CD4-positive, alpha-beta T cell treated with Interleukin-15 for 1 hour (primary cell): Measurements from ENCODE around the gene CCNH.

Experiments
- DNase-seq: peaks from one replicate; pipeline ENCODE4 v3.0.0-alpha.2; 2020

Gene CCNH

DNA sequence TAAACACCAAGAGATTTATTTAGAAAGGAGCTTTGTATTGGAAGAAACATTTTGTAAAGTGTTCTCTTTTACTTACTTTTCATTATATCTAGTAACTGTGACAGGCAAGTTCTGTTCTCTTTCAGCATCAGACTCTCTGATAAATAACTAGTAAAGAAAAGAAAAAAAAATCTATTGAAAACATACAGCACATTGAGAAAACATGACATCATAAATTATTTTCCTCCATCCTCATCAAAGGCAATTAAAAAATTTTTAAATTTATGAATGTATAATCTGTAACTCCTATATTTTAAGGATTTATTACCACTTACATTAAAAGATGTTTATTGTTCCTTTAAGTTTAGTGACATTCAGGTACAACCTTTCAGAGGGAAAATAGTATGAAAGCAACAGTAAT is 11.1 kb downstream of the CCNH start:
- DNase-seq = no peak

- no peak for DNase-seq
Measured at GRCh38 chr5:87400305-87400899, 12.3 kb downstream of the CCNH start.

- DNase-seq = no peak
Measured at GRCh38 chr5:87399720-87400119, 13.0 kb downstream of the CCNH start.

DNA sequence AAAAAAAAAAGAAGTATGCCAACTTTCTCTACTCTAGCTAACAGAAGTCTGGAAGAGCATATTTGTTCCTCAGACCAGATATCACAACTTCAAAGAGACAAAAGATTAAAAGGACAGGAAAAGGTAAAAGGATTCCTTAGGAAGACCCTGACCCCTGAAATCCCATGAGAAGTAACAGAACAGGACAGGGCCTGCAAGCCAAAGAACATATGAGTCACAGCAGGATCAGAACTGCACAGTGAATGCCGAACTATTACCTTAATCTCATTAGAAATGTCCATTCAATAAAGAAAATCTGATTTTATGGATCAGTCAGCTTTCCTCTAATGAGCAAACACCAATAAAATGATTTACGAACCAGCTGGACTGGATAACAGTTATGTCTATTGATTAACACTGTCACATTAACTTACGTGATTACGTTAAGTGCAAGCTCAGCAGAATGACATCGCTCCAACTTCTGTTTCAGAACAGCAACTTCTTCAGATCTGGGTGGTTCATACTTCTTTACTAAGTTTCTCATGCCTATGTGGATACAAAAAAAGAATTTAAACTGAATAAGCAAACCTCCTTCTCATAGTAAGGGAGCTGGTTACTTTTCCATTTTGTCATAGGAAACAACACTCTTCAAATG is 13.6 kb downstream of the CCNH start:
- DNase-seq = no peak

DNA sequence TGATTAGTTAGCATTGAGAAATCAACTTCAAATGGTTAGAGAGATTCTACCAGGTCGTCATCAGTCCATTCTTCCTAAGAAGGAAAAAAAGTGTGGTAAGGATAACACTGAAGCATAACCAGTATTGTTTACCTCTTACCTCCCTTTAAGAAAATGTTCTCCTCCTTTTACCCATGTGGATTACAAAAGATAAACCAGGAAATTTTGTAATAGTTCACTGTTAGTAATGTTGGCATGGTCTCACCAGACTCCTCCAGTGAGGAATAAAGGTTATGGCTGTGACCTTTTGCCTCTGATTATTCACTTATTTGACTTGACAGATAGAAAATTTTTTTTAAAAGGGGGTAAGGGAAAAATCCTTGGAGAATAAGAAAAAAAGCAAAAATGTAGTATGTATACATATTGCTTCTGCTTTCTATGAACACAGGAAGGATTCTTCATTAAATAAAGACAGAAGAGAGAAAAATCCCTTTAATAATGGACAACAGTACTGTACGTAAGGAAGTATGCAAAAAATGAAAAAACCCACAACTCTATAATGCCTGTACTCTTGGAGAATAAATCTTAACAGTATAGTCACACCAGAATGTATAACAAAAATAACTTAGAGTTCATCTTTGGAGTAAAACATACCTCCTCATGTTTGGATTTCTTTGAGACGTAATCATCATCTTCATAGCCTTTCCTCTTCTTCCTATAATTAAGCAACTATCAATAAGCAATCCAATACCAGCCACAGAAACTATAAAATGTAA is 18.1 kb downstream of the CCNH start:
- DNase-seq = no peak

GRCh38 chr5:87393331-87393730 is 19.4 kb downstream of the CCNH start:
- DNase-seq = no peak

- DNase-seq = no peak
Measured at GRCh38 chr5:87392801-87393200, 19.9 kb downstream of the CCNH start.

GRCh38 chr5:87392170-87392569 is 20.6 kb downstream of the CCNH start:
- no peak for DNase-seq

DNA sequence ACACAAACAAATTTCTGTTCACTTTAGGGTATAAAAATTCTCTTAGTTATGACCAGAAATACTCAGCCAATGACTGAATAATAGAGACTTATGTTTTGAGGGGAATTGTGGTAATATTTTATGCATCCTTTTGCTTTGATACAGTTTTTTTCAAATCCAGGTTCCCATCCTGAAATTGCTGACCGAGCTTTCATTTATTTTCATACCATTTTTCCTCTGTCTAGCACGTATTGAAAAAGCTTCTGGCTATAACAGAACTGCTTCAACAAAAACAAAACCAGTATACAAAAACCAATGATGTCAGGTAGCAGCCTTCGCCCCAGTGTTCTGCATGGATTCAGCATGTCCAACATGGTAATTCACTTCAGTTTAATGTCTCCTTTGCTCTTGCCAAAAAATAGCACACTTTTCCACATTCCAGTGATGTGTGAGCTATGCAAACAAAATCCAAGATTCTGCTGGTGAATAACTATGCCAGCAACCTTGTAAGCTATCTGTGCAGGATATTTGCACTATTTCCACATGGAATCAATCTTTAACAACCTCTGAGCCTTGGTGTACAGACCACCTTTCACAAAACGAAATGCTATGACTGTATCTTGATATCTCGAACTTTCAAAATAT is 22.0 kb downstream of the CCNH start:
- no peak for DNase-seq

GRCh38 chr5:87390075-87390474 is 22.7 kb downstream of the CCNH start:
- no peak for DNase-seq

DNA sequence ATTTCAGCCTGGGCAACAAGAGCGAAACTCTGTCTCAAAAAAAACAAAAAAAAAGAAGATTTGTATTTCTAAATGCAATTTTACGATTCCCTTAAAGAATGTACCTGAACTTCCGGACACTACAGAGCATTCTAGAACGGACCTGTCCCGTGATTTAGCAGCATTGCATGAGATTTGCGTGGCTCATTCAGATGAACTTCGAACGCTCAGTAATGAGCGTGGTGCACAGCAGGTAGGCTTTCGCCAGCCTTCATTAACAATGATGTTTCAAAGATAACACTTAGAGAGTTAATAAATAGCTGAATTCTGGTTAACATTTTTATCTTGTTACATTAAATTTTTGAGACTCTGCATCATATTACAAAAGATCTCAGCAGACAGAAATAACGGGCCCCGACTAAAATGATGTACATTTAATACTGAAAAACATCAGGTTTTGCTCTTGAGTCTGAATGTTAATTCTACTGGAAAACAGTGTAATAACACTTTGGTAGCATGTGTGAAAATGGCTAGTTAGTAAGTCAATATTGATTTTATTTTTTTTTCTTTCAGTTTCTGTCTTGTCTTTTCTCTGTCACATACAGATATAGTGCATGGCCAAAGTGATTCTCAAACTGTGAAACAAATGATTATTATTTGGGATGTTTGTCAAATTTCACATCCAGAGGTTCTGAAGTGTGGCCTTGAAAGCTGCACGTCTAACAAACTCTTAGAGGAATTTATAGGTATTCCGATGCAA is 23.3 kb downstream of the CCNH start:
- DNase-seq = no peak

DNA sequence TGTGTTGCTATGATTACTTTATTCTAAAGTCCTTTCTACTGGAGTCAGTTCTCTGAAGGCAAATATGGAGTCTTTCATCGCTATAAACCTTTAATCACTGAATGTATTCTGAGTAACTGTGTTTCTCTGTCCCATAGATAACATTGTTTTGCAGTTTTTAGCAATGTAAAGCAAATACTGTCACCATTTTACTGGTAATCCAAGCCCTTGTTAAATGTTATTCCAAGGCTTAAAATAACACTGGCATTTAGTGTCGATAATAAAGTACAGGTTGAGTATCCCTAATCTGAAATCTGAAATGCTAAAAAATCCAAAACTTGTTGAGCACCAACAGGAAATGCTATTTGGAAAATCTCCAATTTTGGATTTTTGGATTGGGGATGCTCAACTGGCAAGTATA is 24.6 kb downstream of the CCNH start:
- no peak for DNase-seq

DNA sequence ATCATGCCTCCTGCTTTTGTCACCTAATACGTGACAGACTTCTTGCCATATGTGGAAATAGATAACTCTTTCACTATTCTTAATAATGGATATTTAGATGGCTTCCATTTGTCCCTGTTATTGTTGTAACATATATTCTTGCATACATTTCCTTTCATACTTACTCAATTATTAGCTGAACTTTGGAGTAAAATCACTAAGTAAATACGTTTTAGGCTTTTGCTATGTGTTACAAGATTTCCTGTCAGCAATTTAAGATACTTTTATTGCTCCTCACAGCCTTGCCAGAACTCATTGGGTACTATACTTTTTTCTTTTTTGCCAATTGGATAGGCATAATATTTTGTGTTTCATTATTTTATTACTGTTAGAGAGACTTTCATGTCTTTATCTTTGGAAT is 26.9 kb downstream of the CCNH start:
- no peak for DNase-seq

DNA sequence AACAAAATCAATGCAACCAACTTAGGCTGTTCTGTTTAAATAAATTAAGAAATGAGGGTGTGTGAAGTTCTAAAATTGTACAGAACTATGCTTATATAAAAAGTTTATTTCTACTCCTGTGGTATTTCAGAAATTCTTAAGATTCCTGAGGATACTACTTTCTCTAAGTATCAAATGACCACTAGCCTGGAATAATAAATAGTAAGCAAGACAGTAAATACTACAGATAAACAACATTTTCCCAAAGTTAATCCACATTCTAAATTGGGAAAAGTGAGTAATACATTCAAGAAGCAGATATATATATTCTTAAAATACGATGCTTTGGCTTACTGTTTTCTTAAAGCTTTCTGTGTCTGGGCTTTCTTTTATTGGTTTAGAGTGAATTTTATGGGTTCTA is 29.5 kb downstream of the CCNH start:
- DNase-seq = no peak

DNA sequence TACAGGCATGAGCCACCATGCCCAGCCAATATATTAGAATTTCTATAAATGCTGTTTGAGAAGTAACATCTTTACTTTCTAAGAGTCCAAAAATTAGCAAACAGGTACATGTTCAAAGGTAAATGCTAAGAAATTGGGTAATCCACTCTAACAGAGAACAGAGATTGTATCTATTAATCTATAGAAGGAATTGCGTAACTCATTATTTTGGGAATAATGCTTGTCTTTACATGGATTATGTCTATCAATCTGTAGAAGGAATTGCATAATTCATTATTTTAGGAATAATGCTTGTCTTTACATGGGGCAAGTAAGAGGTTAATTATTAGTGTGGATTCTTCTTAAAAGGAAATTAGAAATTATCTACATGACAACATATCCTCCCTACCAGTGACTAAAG is 30.5 kb downstream of the CCNH start:
- no peak for DNase-seq

- DNase-seq = no peak
Measured at GRCh38 chr5:87372705-87373104, 40.0 kb downstream of the CCNH start.

DNA sequence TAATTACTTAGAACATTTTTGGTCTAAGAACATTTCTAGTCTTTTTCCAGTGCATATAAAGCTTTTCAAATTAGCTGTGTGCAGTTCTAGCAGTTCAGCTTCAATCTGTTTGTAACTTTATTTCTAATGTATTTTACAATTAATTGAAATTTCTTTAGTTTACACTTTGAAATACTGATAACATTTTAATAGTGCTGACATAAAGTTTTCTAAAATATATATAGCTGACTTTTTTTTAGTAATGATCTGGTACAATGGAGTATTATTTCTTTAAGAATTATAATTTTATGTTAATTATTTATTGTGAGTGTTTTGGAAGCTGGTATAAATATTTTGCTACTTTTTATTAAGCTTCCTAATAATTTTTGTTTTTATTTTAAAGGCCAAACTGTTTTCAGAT is 43.3 kb downstream of the CCNH start:
- no peak for DNase-seq

DNA sequence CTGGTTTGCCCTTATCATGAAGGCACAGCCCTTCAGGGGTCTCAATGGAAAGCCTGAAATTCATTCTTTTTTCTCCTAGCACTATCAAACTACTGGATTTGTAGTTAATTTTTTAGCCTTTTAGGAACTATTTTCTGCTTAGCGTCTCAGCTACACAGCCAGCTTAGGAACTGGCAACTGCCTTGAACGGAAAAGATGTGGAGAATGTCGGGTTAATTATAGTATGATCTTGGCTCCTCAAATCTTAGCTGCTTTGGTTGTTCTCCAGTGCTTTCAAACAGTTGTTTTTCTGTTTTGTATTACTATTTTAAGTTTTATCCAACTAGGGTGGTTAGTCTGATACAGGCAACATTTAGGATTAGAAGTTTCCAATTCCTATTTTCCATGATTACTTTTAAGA is 44.1 kb downstream of the CCNH start:
- no peak for DNase-seq

- no peak for DNase-seq
Measured at GRCh38 chr5:87367243-87367642, 45.5 kb downstream of the CCNH start.

DNA sequence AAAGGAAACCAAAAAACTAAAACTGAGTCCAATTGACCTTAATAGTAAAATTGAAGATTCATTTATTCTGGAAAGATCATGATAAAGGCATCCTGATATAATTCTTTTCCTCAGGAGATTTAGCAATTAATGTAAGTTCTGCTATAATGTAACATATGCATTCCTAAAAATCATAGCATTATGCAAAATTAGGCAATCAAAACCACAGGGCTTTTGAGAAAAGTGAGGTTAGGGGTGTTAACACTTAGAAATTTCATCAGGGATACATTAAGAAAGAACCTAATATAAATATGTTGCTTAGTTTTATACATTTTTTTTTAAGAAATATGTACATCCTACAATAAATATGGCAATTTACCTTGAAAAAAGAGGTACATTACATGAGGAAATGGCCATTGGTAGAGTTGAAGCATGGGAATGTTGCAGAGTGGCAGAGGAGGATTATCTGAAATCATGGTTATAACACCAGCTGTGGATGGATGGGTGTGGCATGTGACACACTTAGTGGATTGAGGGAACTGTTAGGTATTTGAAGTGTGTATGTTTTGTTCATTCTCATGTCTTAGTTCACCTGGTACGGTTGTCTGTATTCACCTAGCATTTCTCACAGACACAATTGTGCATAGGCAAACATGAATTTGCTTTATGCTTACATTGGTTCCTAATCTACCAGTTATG is 51.1 kb downstream of the CCNH start:
- no peak for DNase-seq

GRCh38 chr5:87361031-87361445 is 51.7 kb downstream of the CCNH start:
- no peak for DNase-seq

DNA sequence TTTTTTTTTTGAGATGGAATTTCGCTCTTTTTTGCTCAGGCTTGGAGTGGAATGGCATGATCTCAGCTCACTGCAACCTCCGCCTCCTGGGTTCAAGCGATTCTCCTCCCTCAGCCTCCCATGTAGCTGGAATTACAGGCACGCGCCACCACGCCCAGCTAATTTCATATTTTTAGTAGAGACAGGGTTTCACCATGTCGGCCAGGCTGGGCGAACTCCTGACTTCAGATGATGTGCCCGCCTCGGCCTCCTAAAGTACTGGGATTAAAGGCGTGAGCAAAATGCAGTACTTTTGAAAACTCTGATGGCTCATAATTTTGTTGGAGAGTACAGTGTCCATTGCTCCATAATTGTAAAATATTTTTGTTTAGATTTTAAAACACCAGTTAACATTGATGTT is 52.6 kb downstream of the CCNH start:
- DNase-seq = no peak

DNA sequence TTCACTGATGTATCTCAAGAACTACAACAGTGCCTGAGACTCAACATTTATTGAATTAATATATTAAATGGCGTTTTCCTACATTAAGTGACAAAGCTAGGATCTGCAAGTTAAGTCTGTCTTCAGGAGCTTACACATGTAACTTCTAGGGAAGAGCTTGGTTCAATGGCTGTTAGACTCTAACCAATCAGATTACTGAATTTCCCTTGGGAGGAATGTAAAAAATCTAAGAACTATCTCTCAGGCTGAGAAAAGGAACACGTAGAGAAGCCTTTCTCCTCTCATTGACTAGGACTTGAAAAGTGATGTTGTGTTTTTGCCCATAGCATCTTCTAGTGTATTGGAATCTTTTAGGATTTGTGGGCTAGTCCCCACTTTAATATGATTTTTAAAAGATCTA is 53.6 kb downstream of the CCNH start:
- DNase-seq = no peak
